Measurements from ENCODE around the gene ANKRD42.

The ANKRD42 gene

GRCh38 chr11:83172551-83172950 lies 21.0 kb upstream of the ANKRD42 start:
- no peaks in the 10 kb centered on the region for H3K27me3 ChIP-seq (replicated peaks; ENCODE audit: control insufficient read depth, insufficient read depth, low read length, poor library complexity, severe bottlenecking)
- H3K27ac ChIP-seq (ENCODE audit: insufficient read depth, low read length, poor library complexity, severe bottlenecking) = no peak overlapping the region
- no peak for DNase-seq
- no peaks in the 10 kb centered on the region for H3K9me3 ChIP-seq (ENCODE audit: control insufficient read depth, low read length)
- H3K4me1 ChIP-seq (ENCODE audit: control insufficient read depth, insufficient read depth, low read length, poor library complexity, severe bottlenecking) = peaks cover 47% of the 10 kb centered on the region
- no peak overlapping the region for H3K4me3 ChIP-seq (ENCODE audit: insufficient read depth, low read depth, low read length, poor library complexity, severe bottlenecking)
- peaks cover 50% of the 10 kb centered on the region for H3K36me3 ChIP-seq (ENCODE audit: control insufficient read depth, insufficient read depth, low read length)

- Histone ChIP-seq H3K9me3 (ENCODE audit: control insufficient read depth, low read length) (no peaks in the 10 kb centered on the region), H3K36me3 (ENCODE audit: control insufficient read depth, insufficient read depth, low read length) (peaks cover 47% of the 10 kb centered on the region), H3K27me3 (replicated peaks; ENCODE audit: control insufficient read depth, insufficient read depth, low read length, poor library complexity, severe bottlenecking) (no peaks in the 10 kb centered on the region), H3K4me1 (ENCODE audit: control insufficient read depth, insufficient read depth, low read length, poor library complexity, severe bottlenecking) (peaks cover 45% of the 10 kb centered on the region), H3K27ac (ENCODE audit: insufficient read depth, low read length, poor library complexity, severe bottlenecking) (no peak overlapping the region), H3K4me3 (ENCODE audit: insufficient read depth, low read depth, low read length, poor library complexity, severe bottlenecking) (no peak overlapping the region)
- no peak for DNase-seq
Observed at GRCh38 chr11:83174008-83174407, 19.5 kb upstream of the ANKRD42 start.

- Histone ChIP-seq H3K27me3 (replicated peaks; ENCODE audit: control insufficient read depth, insufficient read depth, low read length, poor library complexity, severe bottlenecking) (no peaks in the 10 kb centered on the region), H3K4me3 (ENCODE audit: insufficient read depth, low read depth, low read length, poor library complexity, severe bottlenecking) (no peak overlapping the region), H3K36me3 (ENCODE audit: control insufficient read depth, insufficient read depth, low read length) (peaks cover 46% of the 10 kb centered on the region), H3K4me1 (ENCODE audit: control insufficient read depth, insufficient read depth, low read length, poor library complexity, severe bottlenecking) (peaks cover 29% of the 10 kb centered on the region), H3K9me3 (ENCODE audit: control insufficient read depth, low read length) (no peaks in the 10 kb centered on the region), H3K27ac (ENCODE audit: insufficient read depth, low read length, poor library complexity, severe bottlenecking) (no peak overlapping the region)
- no peak for DNase-seq
Observed at GRCh38 chr11:83175815-83176214, 17.7 kb upstream of the ANKRD42 start.

GRCh38 chr11:83181815-83182214 lies 11.7 kb upstream of the ANKRD42 start:
- H3K27me3 ChIP-seq (replicated peaks; ENCODE audit: control insufficient read depth, insufficient read depth, low read length, poor library complexity, severe bottlenecking) = no peaks in the 10 kb centered on the region
- no peaks in the 10 kb centered on the region for H3K4me1 ChIP-seq (ENCODE audit: control insufficient read depth, insufficient read depth, low read length, poor library complexity, severe bottlenecking)
- H3K9me3 ChIP-seq (ENCODE audit: control insufficient read depth, low read length) = no peaks in the 10 kb centered on the region
- H3K4me3 ChIP-seq (ENCODE audit: insufficient read depth, low read depth, low read length, poor library complexity, severe bottlenecking) = no peak overlapping the region
- H3K36me3 ChIP-seq (ENCODE audit: control insufficient read depth, insufficient read depth, low read length) = peaks cover 83% of the 10 kb centered on the region
- DNase-seq = no peak
- no peak overlapping the region for H3K27ac ChIP-seq (ENCODE audit: insufficient read depth, low read length, poor library complexity, severe bottlenecking)

- H3K36me3 ChIP-seq (ENCODE audit: control insufficient read depth, insufficient read depth, low read length) = peaks cover 57% of the 10 kb centered on the region
Observed at GRCh38 chr11:83185767-83186166, 7.7 kb upstream of the ANKRD42 start.

GRCh38 chr11:83187465-83187864 lies 6.0 kb upstream of the ANKRD42 start:
- peaks cover 57% of the 10 kb centered on the region for H3K36me3 ChIP-seq (ENCODE audit: control insufficient read depth, insufficient read depth, low read length)

More at GRCh38 chr11:83185767-83186166, 7.7 kb upstream of the ANKRD42 start:
- Histone ChIP-seq H3K9me3 (ENCODE audit: control insufficient read depth, low read length) (no peaks in the 10 kb centered on the region), H3K4me1 (ENCODE audit: control insufficient read depth, insufficient read depth, low read length, poor library complexity, severe bottlenecking) (no peaks in the 10 kb centered on the region), H3K27ac (ENCODE audit: insufficient read depth, low read length, poor library complexity, severe bottlenecking) (no peak overlapping the region), H3K4me3 (ENCODE audit: insufficient read depth, low read depth, low read length, poor library complexity, severe bottlenecking) (no peak overlapping the region), H3K27me3 (replicated peaks; ENCODE audit: control insufficient read depth, insufficient read depth, low read length, poor library complexity, severe bottlenecking) (no peaks in the 10 kb centered on the region)
- no peak for DNase-seq

GRCh38 chr11:83191491-83191890 lies 2.0 kb upstream of the ANKRD42 start:
- DNase-seq = no peak
- Histone ChIP-seq H3K27me3 (replicated peaks; ENCODE audit: control insufficient read depth, insufficient read depth, low read length, poor library complexity, severe bottlenecking) (no peaks in the 10 kb centered on the region), H3K36me3 (ENCODE audit: control insufficient read depth, insufficient read depth, low read length) (peaks cover 19% of the 10 kb centered on the region), H3K9me3 (ENCODE audit: control insufficient read depth, low read length) (no peaks in the 10 kb centered on the region), H3K4me1 (ENCODE audit: control insufficient read depth, insufficient read depth, low read length, poor library complexity, severe bottlenecking) (peaks cover 18% of the 10 kb centered on the region), H3K27ac (ENCODE audit: insufficient read depth, low read length, poor library complexity, severe bottlenecking) (peak overlapping the region; percentile 11), H3K4me3 (ENCODE audit: insufficient read depth, low read depth, low read length, poor library complexity, severe bottlenecking) (no peak overlapping the region)

More at GRCh38 chr11:83187465-83187864, 6.0 kb upstream of the ANKRD42 start:
- Histone ChIP-seq H3K27me3 (replicated peaks; ENCODE audit: control insufficient read depth, insufficient read depth, low read length, poor library complexity, severe bottlenecking) (no peaks in the 10 kb centered on the region), H3K4me1 (ENCODE audit: control insufficient read depth, insufficient read depth, low read length, poor library complexity, severe bottlenecking) (peaks cover 6% of the 10 kb centered on the region), H3K9me3 (ENCODE audit: control insufficient read depth, low read length) (no peaks in the 10 kb centered on the region), H3K27ac (ENCODE audit: insufficient read depth, low read length, poor library complexity, severe bottlenecking) (no peak overlapping the region), H3K4me3 (ENCODE audit: insufficient read depth, low read depth, low read length, poor library complexity, severe bottlenecking) (no peak overlapping the region)
- DNase-seq = no peak

GRCh38 chr11:83191986-83192385 lies 1.5 kb upstream of the ANKRD42 start:
- H3K4me3 ChIP-seq (ENCODE audit: insufficient read depth, low read depth, low read length, poor library complexity, severe bottlenecking) = no peak overlapping the region

GRCh38 chr11:83192606-83193245 lies 786 bp upstream of the ANKRD42 start:
- peak overlapping the region; percentile 84 for H3K4me3 ChIP-seq (ENCODE audit: insufficient read depth, low read depth, low read length, poor library complexity, severe bottlenecking)
- DNase-seq = no peak

More at GRCh38 chr11:83191986-83192385, 1.5 kb upstream of the ANKRD42 start:
- DNase-seq = no peak
- no peaks in the 10 kb centered on the region for H3K27me3 ChIP-seq (replicated peaks; ENCODE audit: control insufficient read depth, insufficient read depth, low read length, poor library complexity, severe bottlenecking)
- peaks cover 18% of the 10 kb centered on the region for H3K4me1 ChIP-seq (ENCODE audit: control insufficient read depth, insufficient read depth, low read length, poor library complexity, severe bottlenecking)
- no peaks in the 10 kb centered on the region for H3K9me3 ChIP-seq (ENCODE audit: control insufficient read depth, low read length)
- peak overlapping the region; percentile 11 for H3K27ac ChIP-seq (ENCODE audit: insufficient read depth, low read length, poor library complexity, severe bottlenecking)
- H3K36me3 ChIP-seq (ENCODE audit: control insufficient read depth, insufficient read depth, low read length) = peaks cover 16% of the 10 kb centered on the region

GRCh38 chr11:83194281-83195142 lies 1.0 kb downstream of the ANKRD42 start:
- Histone ChIP-seq H3K9me3 (ENCODE audit: control insufficient read depth, low read length) (no peaks in the 10 kb centered on the region), H3K4me1 (ENCODE audit: control insufficient read depth, insufficient read depth, low read length, poor library complexity, severe bottlenecking) (peaks cover 18% of the 10 kb centered on the region)

More at GRCh38 chr11:83192606-83193245, 786 bp upstream of the ANKRD42 start:
- Histone ChIP-seq H3K36me3 (ENCODE audit: control insufficient read depth, insufficient read depth, low read length) (peaks cover 16% of the 10 kb centered on the region), H3K27ac (ENCODE audit: insufficient read depth, low read length, poor library complexity, severe bottlenecking) (peak overlapping the region; percentile 97), H3K27me3 (replicated peaks; ENCODE audit: control insufficient read depth, insufficient read depth, low read length, poor library complexity, severe bottlenecking) (no peaks in the 10 kb centered on the region), H3K4me1 (ENCODE audit: control insufficient read depth, insufficient read depth, low read length, poor library complexity, severe bottlenecking) (peaks cover 18% of the 10 kb centered on the region), H3K9me3 (ENCODE audit: control insufficient read depth, low read length) (no peaks in the 10 kb centered on the region)

More at GRCh38 chr11:83194281-83195142, 1.0 kb downstream of the ANKRD42 start:
- H3K4me3 ChIP-seq (ENCODE audit: insufficient read depth, low read depth, low read length, poor library complexity, severe bottlenecking) = peak overlapping the region; percentile 84
- peak; percentile 46 to 54 (median 49) for DNase-seq
- H3K27ac ChIP-seq (ENCODE audit: insufficient read depth, low read length, poor library complexity, severe bottlenecking) = peak overlapping the region; percentile 97
- H3K36me3 ChIP-seq (ENCODE audit: control insufficient read depth, insufficient read depth, low read length) = peaks cover 16% of the 10 kb centered on the region
- H3K27me3 ChIP-seq (replicated peaks; ENCODE audit: control insufficient read depth, insufficient read depth, low read length, poor library complexity, severe bottlenecking) = no peaks in the 10 kb centered on the region
